ENCODE data around the gene GRID1. TPM values are rescaled to one million over a fixed set of nuclear protein-coding genes. Genes with fewer than 3 reads are reported as not detected.
"Not testable (repeated sequence)": the region's sequence is repeated elsewhere in the genome, so short reads cannot be mapped to it uniquely, and the experiment has no call there.

The GRID1 gene
- total RNA-seq, 1 donor, result under 0.01 TPM

- no peak for DNase-seq (ENCODE audit: low read depth in 2 of 3, low spot score in 2 of 3)
Observed at GRCh38 chr10:86102031-86102430, 264.6 kb downstream of the GRID1 start.

- DNase-seq (ENCODE audit: low read depth in 2 of 3, low spot score in 2 of 3), result peak in 2 of 3 donors; percentile 18 to 49
Observed at GRCh38 chr10:86100581-86101061, 266.0 kb downstream of the GRID1 start.

GRCh38 chr10:86099542-86100334, 266.9 kb downstream of the GRID1 start:
- no peak for DNase-seq (ENCODE audit: low read depth in 2 of 3, low spot score in 2 of 3)

- DNase-seq (ENCODE audit: low read depth in 2 of 3, low spot score in 2 of 3), result no peak
Observed at GRCh38 chr10:86098187-86098881, 268.3 kb downstream of the GRID1 start.

- not testable (repeated sequence) for DNase-seq (ENCODE audit: low read depth in 2 of 3, low spot score in 2 of 3)
Observed at GRCh38 chr10:86095061-86095460, 271.5 kb downstream of the GRID1 start.

- DNase-seq (ENCODE audit: low read depth in 2 of 3, low spot score in 2 of 3), result not testable (repeated sequence)
Observed at GRCh38 chr10:86092311-86092710, 274.3 kb downstream of the GRID1 start.

- DNase-seq (ENCODE audit: low read depth in 2 of 3, low spot score in 2 of 3), result no peak
Observed at GRCh38 chr10:86091216-86091615, 275.4 kb downstream of the GRID1 start.

GRCh38 chr10:86090807-86091206, 275.8 kb downstream of the GRID1 start:
- no peak for DNase-seq (ENCODE audit: low read depth in 2 of 3, low spot score in 2 of 3)

GRCh38 chr10:86087716-86088115, 278.9 kb downstream of the GRID1 start:
- DNase-seq (ENCODE audit: low read depth in 2 of 3, low spot score in 2 of 3), result no peak

- DNase-seq (ENCODE audit: low read depth in 2 of 3, low spot score in 2 of 3), result no peak
Observed at GRCh38 chr10:86086418-86086817, 280.2 kb downstream of the GRID1 start.

GRCh38 chr10:86085686-86086085, 280.9 kb downstream of the GRID1 start:
- DNase-seq (ENCODE audit: low read depth in 2 of 3, low spot score in 2 of 3), result no peak

GRCh38 chr10:86085136-86085535, 281.5 kb downstream of the GRID1 start:
- no peak for DNase-seq (ENCODE audit: low read depth in 2 of 3, low spot score in 2 of 3)

GRCh38 chr10:86084585-86084984, 282.0 kb downstream of the GRID1 start:
- DNase-seq (ENCODE audit: low read depth in 2 of 3, low spot score in 2 of 3), result no peak

- no peak for DNase-seq (ENCODE audit: low read depth in 2 of 3, low spot score in 2 of 3)
Observed at GRCh38 chr10:86083664-86084175, 282.9 kb downstream of the GRID1 start.

GRCh38 chr10:86083206-86083605, 283.4 kb downstream of the GRID1 start:
- no peak for DNase-seq (ENCODE audit: low read depth in 2 of 3, low spot score in 2 of 3)

- no peak for DNase-seq (ENCODE audit: low read depth in 2 of 3, low spot score in 2 of 3)
Observed at GRCh38 chr10:86082556-86082955, 284.0 kb downstream of the GRID1 start.

- DNase-seq (ENCODE audit: low read depth in 2 of 3, low spot score in 2 of 3), result no peak
Observed at GRCh38 chr10:86079088-86079487, 287.5 kb downstream of the GRID1 start.

- DNase-seq (ENCODE audit: low read depth in 2 of 3, low spot score in 2 of 3), result no peak
Observed at GRCh38 chr10:86078639-86079035, 288.0 kb downstream of the GRID1 start.

- no peak for DNase-seq (ENCODE audit: low read depth in 2 of 3, low spot score in 2 of 3)
Observed at GRCh38 chr10:86077871-86078638, 288.5 kb downstream of the GRID1 start.

GRCh38 chr10:86077271-86077670, 289.3 kb downstream of the GRID1 start:
- DNase-seq (ENCODE audit: low read depth in 2 of 3, low spot score in 2 of 3), result no peak

- not testable (repeated sequence) for DNase-seq (ENCODE audit: low read depth in 2 of 3, low spot score in 2 of 3)
Observed at GRCh38 chr10:86076497-86076896, 290.1 kb downstream of the GRID1 start.

Measured in hematopoietic multipotent progenitor cell (in vitro differentiated cells).